Hepatocyte (in vitro differentiated cells): ENCODE measurements around the gene PRMT1. TPM values are rescaled to one million over a fixed set of nuclear protein-coding genes. Genes with fewer than 3 reads are reported as not detected.

Source experiments
- DNase-seq: peaks from one replicate; pipeline ENCODE4 v3.0.0-alpha.2; 2016; ENCODE audit warnings: low spot score
- H2AFZ ChIP-seq: fragments of 200-600 bp; sonication (generic); 2 replicates; pipeline ENCODE4 v1.6.0; 2016; ENCODE audit warnings: antibody characterized with exemption, mild to moderate bottlenecking
- H3K27ac ChIP-seq: fragments of 200-600 bp; sonication (generic); 2 replicates; pipeline ENCODE4 v1.5.1; 2016; ENCODE audit warnings: mild to moderate bottlenecking
- H3K27me3 ChIP-seq: fragments of 200-600 bp; sonication (generic); 2 replicates; pipeline ENCODE4 v1.6.1; 2016
- H3K36me3 ChIP-seq: fragments of 200-600 bp; sonication (generic); replicated peaks from 2 replicates; pipeline ENCODE4 v1.5.1; 2016; ENCODE audit warnings: low read depth; ENCODE audit not compliant: insufficient read depth
- H3K4me1 ChIP-seq: fragments of 200-600 bp; sonication (generic); 2 replicates; pipeline ENCODE4 v1.5.1; 2016; ENCODE audit warnings: mild to moderate bottlenecking, moderate library complexity; ENCODE audit not compliant: insufficient read depth
- H3K4me2 ChIP-seq: fragments of 200-600 bp; sonication (generic); 2 replicates; pipeline ENCODE4 v1.6.0; 2016
- H3K4me3 ChIP-seq: fragments of 200-600 bp; sonication (generic); 2 replicates; pipeline ENCODE4 v1.5.1; 2016; ENCODE audit warnings: mild to moderate bottlenecking
- H3K79me2 ChIP-seq: fragments of 200-600 bp; sonication (generic); 2 replicates; pipeline ENCODE4 v1.6.0; 2017; ENCODE audit warnings: mild to moderate bottlenecking
- H3K9me2 ChIP-seq: fragments of 200-600 bp; sonication (generic); replicated peaks from 2 replicates; pipeline ENCODE4 v1.6.0; 2017; ENCODE audit warnings: mild to moderate bottlenecking; ENCODE audit not compliant: insufficient read depth
- H3K9me3 ChIP-seq: fragments of 200-600 bp; sonication (generic); 2 replicates; pipeline ENCODE4 v1.5.1; 2016; ENCODE audit warnings: low read depth, mild to moderate bottlenecking
- H4K20me1 ChIP-seq: fragments of 200-600 bp; sonication (generic); 2 replicates; pipeline ENCODE4 v1.6.0; 2016; ENCODE audit warnings: mild to moderate bottlenecking; ENCODE audit not compliant: insufficient read depth, poor library complexity, severe bottlenecking
- EZH2 ChIP-seq: fragments of 200-600 bp; sonication (generic); IDR thresholded peaks from 2 replicates; pipeline ENCODE4 v1.6.1; 2016; ENCODE audit warnings: antibody characterized with exemption, mild to moderate bottlenecking, borderline replicate concordance
- EZH2phosphoT487 ChIP-seq: fragments of 200-600 bp; sonication (generic); IDR thresholded peaks from one replicate; pipeline ENCODE4 v1.6.1; 2018; ENCODE audit warnings: antibody characterized with exemption, mild to moderate bottlenecking, low read depth, moderate library complexity; ENCODE audit not compliant: unreplicated experiment, severe bottlenecking
- WGBS: methylation state at CpG from one replicate; pipeline ENCODE4 v1.1.6; 2016; ENCODE audit warnings: low lambda C conversion rate; ENCODE audit errors: missing lambda C conversion rate; 5-methylcytosine and 5-hydroxymethylcytosine counted together
- polyA plus RNA-seq: library from polyadenylated mRNA; unstranded; fragments of >200 nt; fragmentation: Nextera tagmentation; extraction: Ambion mirVana; gene quantifications from 2 replicates; pipeline ENCODE4 v1.2.1, GENCODE V29; 2016
- total RNA-seq: library from RNA; depleted of rRNA; stranded (reverse); fragments of >200 nt; gene quantifications from 2 replicates; pipeline ENCODE4 v1.2.3, GENCODE V29; 2014
- TF ChIP-seq, protein P1 (sequence below): fragments of 200-600 bp; sonication (generic); IDR thresholded peaks from 2 replicates; pipeline ENCODE4 v1.5.1; 2016; ENCODE audit warnings: antibody characterized with exemption, mild to moderate bottlenecking; ENCODE audit not compliant: poor library complexity

PRMT1 gene
- total and polyA plus RNA-seq, 2 experiments from 2014 or later = 180 to 189 TPM

DNA sequence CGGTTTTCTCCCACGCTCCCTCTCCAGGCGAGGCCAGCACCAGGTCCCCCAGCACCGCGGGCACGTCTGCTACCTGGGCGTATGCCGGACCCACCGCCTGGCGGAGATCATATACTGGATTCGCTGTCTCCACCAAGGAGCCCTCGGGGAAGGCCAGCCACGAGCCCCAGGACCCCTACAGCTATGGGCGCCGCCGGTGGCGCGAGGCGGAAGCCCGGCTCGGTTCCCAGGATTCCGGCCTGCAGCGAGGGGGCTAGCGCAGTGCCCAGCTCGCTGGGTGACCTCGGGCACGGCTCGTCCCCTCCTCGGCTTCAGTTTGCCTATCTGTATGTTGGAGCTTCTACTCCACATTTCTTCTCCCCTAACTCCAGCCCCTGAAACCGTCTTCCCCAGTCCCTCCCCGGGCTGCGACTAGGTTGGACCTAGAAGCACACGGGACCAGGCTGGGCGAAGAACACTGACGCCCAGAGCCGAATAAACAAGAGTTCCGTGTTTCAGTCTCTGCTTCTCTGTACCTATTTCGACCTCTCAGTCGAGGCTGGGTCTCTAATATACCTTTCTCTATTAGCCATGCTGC is 13.1 kb downstream of the PRMT1 start:
- Histone ChIP-seq H3K27me3 (peaks cover 5% of the 10 kb centered on the region), H3K4me3 (peak overlapping the region; percentile 63), H3K9me2 (no peaks in the 10 kb centered on the region), H2AFZ (peak overlapping the region; percentile 90), H3K79me2 (no peaks in the 10 kb centered on the region), H4K20me1 (no peaks in the 10 kb centered on the region), H3K36me3 (peaks cover 1% of the 10 kb centered on the region), H3K27ac (peak overlapping the region; percentile 61), H3K9me3 (no peaks in the 10 kb centered on the region), H3K4me2 (peak overlapping the region; percentile 97), H3K4me1 (peaks cover 17% of the 10 kb centered on the region)
- 32% methylated on average over 39 of the region's 39 CpGs for WGBS
- TF ChIP-seq EZH2 (no peak), EZH2phosphoT487 (no peak)
- peak; percentile 20 for DNase-seq

DNA sequence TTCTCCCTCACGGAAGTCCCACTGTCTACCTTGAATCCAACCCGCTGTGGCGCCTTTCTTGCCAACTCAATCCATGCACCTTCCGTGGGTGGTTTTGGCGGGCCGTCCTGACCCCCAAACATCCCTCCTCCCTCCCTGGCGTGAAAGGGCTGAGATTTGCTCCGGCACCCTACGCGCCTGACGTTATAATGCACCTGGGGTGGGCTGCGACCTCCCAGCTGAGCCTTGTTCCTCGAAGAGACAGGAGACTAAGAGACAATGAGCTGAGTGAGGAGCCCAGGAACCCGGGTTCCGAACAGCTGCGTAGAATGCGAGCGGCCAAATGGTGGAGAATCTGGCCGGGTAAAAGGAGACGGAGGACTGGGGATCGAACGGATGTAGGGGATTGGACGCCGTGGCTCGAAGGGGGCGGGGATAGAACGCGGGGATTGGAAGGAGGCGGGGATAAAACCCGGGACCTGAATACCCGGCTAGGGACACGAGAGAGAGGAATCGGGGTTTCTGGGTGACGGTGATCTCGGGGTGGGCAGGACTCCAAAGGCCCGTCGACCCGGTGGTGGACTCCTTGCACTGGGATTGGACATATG is 13.7 kb downstream of the PRMT1 start, which contains the start of gene CPT1C:
Gene CPT1C (plus strand): TSS at position 461 of the 587 bp plus-strand sequence. CDS start 1,137 bp downstream, outside the sequence.
- Histone ChIP-seq H3K27me3 (peaks cover 5% of the 10 kb centered on the region), H3K4me3 (peak within 1 kb of the TSS; percentile 63), H3K79me2 (no peaks in the 10 kb centered on the region), H3K27ac (peak within 1 kb of the TSS; percentile 61), H2AFZ (peak within 1 kb of the TSS; percentile 90), H4K20me1 (no peaks in the 10 kb centered on the region), H3K9me2 (no peaks in the 10 kb centered on the region), H3K4me2 (peak within 1 kb of the TSS; percentile 97), H3K9me3 (no peaks in the 10 kb centered on the region), H3K36me3 (no peaks in the 10 kb centered on the region), H3K4me1 (peaks cover 17% of the 10 kb centered on the region)
- 4% methylated on average over 28 of the region's 38 CpGs for WGBS
- peak; percentile 82 for DNase-seq
- TF ChIP-seq EZH2 = no peak
- no peak for TF ChIP-seq EZH2phosphoT487
- TF ChIP-seq, protein P1, sequence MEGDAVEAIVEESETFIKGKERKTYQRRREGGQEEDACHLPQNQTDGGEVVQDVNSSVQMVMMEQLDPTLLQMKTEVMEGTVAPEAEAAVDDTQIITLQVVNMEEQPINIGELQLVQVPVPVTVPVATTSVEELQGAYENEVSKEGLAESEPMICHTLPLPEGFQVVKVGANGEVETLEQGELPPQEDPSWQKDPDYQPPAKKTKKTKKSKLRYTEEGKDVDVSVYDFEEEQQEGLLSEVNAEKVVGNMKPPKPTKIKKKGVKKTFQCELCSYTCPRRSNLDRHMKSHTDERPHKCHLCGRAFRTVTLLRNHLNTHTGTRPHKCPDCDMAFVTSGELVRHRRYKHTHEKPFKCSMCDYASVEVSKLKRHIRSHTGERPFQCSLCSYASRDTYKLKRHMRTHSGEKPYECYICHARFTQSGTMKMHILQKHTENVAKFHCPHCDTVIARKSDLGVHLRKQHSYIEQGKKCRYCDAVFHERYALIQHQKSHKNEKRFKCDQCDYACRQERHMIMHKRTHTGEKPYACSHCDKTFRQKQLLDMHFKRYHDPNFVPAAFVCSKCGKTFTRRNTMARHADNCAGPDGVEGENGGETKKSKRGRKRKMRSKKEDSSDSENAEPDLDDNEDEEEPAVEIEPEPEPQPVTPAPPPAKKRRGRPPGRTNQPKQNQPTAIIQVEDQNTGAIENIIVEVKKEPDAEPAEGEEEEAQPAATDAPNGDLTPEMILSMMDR = no peak

DNA sequence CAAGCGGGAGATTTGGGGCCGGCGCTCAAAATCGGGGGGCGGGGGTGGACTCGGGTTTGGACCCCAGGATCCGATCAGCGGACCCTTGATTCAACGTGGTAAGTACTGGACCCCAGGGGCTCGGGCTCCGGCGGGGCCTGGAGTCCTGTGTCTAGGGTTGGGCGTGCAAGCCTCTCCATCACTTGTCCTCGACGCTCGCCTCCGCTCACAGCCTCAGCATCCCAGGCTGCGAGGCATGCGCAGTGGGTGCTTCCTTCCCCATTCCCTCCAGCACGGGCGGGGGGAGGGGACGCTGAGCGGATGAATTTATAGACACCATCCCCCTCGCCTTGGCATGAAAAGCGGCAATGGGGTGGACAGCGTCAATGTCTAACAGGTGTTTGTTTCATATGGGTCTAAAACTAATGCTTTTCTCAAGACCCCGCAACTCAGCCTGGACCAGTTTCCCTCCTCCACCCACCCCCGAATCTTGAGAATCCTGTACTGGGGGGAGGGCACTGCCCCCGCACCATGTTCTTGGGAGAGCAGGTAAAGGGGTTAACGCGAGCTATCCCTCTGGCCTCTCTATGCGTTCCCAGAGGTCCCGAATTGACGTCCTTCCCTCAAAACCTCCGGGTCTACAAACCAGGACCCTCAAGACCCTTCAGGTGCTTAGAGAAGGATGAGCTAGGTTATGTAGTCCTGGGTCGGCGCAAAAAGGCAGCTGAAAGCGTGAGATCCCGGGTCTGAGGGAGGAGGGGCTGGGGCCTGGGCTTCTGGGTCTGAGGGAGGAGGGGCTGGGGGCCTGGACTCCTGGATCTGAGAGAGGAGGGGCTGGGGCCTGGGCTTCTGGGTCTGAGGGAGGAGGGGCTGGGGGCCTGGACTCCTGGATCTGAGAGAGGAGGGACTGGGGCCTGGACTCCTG is 14.4 kb downstream of the PRMT1 start:
- Histone ChIP-seq H4K20me1 (no peaks in the 10 kb centered on the region), H3K79me2 (no peaks in the 10 kb centered on the region), H3K4me2 (peak overlapping the region; percentile 97), H3K27me3 (peaks cover 5% of the 10 kb centered on the region), H3K4me1 (peaks cover 17% of the 10 kb centered on the region), H3K4me3 (peak overlapping the region; percentile 63), H2AFZ (peak overlapping the region; percentile 90), H3K9me3 (no peaks in the 10 kb centered on the region), H3K36me3 (no peaks in the 10 kb centered on the region), H3K27ac (no peak overlapping the region), H3K9me2 (no peaks in the 10 kb centered on the region)
- 12% methylated on average over 24 of the region's 39 CpGs for WGBS
- peak; percentile 79 for DNase-seq
- TF ChIP-seq, protein P1 = no peak
- TF ChIP-seq EZH2phosphoT487 (no peak), EZH2 (no peak)
